Measurements from ENCODE around the gene GLRX.
"Not testable (repeated sequence)": the region's sequence is repeated elsewhere in the genome, so short reads cannot be mapped to it uniquely, and the experiment has no call there.

Gene GLRX

DNA sequence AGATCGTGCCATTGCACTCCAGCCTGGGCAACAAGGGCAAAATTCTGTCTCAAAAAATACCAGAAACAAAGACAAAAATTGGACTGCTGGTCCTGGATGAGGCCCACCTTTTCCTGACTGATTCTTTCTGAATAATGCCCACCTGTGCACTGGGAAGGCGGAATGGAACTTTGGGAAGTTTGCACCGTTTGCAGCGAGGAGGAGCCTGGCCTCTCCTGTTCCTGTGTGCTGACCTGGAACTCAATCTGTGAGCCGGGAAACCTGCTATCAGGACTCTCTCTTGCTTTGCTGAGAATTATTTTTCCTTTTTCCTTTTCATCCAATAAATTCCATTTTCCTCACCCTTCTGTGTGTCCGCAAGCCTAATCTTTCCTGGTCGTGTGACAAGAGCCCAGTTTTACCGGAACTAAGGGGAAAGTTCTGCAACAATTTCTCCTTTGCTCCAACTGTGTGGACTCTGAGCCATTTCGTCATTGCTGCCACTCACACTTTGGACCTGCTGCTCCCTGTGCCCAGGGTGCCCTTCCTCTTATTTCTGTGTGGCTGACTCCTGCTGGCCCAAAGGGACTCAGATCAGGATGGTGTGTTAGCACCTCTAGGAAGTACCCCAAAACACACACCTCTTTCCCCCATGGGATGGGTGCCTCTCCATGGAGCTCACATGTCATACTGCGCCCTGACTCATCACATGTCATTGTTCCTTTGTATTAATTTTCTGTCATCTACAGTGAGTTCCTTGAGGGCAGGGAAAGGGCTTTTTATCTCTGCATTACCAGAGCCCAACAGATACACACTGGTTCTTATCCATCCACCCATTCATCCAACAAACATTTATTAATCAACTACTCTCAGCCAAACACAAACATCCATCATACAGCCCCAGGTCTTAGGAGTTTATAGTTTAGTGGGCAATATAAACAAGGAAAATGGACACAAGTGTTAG is 4.7 kb upstream of the GLRX start:
- DNase-seq (ENCODE audit: low read depth), result no peak

DNA sequence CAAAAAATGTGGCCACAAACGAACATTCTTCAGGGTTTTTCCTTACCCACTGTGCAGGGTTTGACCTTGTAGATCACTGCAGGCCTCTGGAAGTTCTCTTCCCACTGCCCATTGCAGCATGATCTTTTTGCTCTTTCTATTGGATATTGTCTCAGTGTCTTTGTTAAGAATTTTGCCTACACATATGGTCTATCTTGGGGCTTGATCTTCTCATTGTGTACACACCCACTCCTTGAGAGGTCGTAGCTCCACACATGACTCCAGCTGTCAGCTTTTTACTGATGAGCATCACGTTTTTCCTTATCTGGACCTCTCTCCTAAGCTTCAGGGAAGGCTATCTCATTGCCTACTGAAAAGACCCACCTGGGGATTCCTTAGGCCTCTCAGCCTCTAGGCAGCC is 3.0 kb upstream of the GLRX start:
- no peak for DNase-seq (ENCODE audit: low read depth)

DNA sequence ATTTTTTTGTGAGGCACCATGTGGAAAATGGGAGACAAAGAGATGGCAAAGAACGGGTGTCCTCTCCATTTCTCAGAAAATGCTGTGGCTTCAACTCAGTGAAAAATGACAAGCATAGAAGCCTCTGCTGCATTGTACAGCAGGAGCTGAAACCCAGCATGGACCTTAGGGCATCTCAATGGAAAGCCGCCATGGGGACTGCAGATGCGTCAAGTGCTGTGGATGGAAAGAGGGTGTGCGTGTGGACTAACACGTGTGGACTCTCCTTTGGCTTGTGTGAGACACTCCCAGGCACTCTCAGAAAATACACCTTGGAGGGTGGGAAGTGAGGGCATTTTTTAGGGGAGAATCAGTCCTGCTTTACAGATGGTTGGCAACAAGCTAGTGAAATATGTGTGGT is 2.2 kb upstream of the GLRX start:
- DNase-seq (ENCODE audit: low read depth), result no peak

DNA sequence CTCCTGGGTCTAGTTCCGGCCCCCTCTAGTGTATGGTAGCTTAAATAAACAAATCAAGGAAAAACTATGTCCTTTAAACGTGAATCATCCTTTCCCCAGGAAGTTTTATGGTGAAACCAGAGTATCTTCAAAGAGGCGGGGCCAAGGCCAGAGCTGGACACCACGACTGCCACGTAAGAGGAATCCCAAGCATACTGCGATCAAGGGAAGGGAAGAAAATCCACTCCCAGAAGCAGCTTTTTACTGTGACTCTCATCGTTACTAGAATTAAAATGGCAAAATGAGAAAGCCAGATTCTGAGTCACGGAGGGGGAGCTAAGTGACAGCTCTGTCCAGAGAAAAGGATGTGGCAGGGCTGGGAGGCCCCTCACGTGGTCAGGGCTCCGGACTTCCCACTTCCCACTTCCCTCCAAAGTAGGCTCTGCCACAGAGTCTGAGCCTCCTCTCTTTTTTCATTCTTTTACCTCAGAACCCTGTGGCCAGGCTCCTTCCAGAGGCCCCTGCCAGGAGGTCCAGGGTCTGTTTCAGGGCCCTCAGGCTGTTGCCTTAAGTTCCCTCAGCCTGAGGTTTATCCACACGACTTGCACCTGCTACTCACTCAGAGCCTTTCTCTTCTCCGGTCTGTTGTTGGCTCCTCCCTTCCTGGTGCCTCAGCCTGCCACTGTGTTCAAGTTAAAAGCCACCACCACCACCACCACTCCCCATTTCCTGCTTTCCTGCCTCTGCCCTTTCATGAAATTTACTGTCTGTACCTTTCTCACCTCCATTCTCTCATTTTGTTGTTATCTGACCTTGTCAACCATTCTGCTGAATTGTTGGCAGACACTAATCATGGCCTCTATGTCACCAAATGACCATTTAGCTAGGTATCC is 1.4 kb upstream of the GLRX start:
- DNase-seq (ENCODE audit: low read depth), result no peak

DNA sequence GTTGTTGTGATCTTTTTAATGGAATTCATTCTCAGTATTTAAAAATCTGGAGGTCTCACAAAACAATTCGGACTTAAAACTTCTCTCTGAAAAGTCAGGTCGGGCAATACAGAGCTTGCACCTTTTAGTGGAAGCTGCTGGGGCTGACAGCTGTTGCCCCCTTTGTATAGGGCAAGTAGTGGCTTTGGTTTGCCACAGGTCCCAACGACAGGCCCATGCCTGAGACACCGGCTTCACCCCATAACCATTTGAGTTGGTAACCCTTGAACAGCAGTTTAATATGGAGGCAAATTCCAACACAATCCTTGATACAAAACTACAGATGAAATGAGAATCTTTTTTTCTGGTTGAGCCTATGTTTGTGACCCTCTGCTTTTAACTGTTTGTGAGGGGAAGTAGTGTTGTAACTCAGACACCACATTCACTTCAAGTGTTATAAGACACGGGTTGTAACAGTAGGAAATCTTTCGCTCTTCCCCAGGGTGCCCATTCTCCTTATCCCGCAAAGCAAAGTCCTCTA is 752 bp upstream of the GLRX start:
- no peak for DNase-seq (ENCODE audit: low read depth)

DNA sequence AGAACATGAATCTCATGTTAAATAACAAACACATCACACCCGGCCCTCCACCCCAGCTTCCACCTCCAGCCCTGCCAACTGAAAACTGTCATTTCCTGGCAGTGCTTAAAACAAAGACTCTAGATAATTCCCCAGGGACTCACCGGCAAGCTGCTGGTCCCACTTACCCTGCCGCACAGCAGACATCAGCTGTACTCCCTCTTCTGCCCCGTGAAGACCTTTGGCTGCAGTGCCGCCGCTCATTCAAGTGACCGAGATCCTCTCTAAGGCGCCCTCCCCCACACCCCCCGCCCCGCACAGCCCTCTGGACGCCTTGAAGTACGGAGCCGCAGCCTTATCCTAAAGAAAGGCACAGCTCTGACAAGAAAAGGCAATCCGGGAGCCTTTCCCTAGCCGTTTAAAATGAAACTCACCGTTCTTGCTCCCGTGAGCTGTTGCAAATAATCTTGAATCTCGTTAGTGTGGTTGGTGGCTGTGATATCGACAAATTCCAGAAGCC is 434 bp downstream of the GLRX start:
- DNase-seq (ENCODE audit: low read depth), result no peak

DNA sequence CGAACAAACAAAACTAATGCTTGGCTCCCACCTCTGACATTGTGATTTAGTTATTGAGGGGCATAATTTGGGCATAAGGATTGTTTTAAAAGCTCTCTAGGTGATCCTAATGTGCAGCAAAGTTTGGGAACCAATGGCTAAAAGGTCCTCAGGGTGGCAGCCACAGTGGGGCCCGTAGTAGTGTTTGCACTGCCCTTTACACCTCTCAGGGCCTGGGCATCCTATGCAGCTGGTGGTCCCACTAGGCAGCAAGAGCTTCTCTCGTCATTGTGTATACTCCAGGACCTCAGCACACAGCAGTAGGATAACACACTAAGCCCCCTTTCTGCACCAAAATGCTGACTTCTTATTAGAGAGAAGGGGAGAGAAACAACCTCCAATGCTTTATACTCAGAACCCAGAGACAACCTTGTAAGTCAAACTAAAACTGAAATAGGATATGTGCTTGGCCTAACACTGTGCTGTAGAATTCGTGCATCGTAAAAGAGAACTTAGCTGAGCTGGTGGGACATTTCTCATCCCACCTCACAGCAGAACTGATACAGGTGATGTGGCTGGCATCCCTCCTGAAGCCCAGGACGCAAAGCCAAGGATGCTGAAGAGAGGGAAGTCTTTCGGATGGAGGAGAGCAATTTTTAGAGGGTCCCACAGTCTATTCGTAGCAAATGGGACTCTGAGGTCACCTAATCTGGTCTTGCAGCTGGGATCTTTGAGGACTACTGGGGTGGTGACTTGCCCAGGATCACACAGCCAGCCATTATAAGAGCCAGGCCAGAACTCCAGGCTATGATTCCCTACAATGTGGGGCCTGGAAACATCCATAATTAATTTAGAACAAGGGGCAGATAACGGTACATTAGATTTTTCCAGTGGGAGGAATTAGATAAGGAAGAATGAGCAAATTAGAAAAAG is 1.2 kb downstream of the GLRX start:
- DNase-seq (ENCODE audit: low read depth), result no peak

DNA sequence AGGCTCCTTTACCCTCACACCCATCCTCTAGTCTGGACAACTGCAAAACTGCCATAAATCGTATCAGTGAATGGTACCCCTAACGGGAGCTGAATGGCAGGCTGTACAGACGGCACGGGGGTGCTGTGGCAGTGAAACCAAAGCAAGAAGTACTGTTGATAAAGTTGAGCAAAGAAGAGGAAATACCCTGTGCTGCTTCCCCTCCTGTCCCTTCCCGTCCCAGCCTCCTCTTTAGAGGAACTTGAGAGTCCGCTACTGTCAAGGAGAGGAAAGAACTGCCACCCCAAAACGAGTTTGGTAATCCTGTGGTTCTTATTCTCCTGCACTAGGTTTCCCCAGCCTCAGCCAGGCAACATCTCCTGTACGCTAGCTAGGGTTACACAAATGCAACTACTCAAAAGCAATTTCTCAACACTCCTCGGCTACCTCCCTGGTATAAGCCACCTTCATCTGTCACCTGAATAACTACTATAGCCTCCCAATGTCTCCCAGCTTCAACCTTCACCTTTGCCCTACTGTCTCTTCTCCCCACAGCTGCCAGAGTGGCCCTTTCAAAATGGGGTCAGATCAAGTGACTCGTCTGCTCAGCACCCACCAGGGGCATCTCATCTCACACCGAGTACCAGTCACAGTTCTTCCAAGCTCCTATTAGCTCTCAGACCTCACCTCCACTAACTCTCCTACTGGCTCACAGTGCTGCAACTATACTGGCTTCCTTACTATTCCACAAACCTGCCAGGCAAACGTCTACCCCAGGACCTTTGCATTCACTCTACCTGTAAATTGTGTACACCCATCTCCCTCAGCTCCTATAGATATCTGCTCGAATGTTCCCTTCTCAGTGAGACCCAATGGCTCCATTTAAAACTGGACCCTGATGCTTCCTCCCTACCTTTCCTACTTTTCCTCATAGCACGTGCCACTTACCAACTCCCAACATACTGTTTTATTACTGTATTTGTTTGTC is 4.1 kb downstream of the GLRX start:
- no peak for DNase-seq (ENCODE audit: low read depth)

DNA sequence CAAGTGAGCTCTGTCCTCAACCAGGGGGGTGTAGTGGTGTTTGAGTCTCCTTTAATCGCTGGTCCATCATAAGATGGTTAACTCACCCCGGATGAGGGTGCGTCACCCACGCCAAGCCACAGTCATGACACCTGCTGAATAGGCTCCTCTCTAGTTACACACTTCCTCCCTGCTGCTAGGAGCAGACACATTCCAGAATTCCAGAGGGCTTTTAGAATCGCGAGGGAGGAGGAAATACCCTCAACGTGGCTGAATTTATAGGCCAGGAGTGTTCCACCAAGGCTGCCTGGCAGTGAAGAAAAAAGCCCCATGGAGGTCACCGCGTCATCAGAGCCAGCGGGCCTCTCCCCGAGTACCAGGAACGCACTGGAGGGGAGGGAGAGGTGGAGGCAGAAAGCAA is 5.1 kb downstream of the GLRX start:
- DNase-seq (ENCODE audit: low read depth), result no peak

DNA sequence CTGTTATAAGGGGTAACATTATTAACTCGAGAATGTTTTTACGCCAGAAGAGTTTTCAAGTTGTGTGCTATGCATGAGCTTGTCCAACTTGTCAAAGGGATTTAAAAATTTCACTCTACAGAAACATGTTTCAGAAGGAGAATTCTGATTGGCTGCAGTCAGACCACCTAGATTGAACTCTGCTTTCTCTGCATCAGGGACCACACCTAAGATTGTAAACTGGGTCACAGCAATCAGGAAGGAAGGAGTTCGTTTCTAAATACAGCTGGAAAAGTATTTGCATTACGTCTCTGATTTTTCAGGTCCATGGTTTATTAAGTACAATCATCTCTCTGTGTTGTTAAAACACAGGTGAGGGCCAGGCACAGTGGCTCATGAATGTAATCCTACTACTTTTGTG is 5.8 kb downstream of the GLRX start:
- no peak for DNase-seq (ENCODE audit: low read depth)

DNA sequence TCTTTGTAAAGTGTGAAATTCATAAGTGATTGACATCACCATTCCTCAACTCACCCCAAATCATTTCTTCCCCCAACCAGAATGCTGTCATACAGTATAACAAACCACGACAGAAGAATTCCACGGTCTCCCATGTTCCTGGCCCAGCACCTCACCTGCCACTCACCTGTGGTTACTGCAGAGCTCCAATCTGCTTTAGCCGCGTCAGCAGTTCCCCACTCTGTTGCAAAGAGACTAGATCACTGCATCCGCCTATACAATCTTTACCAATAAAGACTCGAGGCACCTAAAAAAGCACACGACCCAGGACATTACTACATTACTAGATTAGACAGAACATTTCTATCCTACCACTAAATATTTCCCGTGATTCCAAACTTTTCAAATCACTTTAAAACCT is 6.2 kb downstream of the GLRX start:
- no peak for DNase-seq (ENCODE audit: low read depth)

DNA sequence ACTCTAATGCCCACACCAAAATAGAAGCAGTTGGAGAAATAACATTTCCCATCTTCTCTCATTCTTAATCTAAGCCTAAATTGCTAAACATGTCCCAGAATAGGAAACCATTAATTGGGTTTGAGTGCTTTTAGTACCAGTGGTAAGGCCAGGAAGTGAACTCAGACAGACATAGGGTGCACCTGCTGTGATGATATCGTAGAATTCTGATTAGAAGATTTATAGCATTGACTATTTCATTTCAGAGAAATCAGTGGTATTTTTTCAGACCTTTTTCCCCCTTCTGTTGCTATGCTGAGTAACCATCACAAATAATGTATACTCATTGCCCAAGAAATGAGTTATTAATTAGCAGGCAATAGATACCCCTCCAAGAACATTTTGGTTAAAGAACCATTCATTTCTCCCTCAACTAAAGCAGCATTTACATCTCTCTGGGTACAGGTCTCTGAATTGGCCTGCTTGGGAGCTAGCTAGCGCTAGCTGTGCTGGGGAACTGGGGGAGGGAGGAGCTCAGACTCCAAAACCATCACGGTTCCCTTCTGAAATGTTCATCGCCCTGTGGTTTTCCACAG is 7.3 kb downstream of the GLRX start:
- DNase-seq (ENCODE audit: low read depth), result no peak

DNA sequence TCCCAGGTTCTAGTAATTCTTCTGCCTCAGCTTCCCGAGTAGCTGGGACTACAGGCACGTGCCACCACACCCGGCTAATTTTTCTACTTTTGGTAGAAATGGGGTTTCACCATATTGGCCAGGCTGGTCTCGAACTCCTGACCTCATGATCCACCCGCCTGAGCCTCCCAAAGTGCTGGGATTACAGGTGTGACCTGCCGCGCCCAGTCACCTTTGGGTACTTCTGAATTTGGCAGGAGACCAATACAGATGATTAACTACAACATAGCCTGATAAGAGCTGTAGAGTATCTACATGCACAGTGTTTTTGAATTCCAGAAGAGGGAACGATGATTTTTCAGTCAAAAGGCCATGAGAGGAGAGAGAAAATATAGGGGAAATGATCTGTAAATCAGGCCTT is 9.5 kb downstream of the GLRX start:
- DNase-seq (ENCODE audit: low read depth), result not testable (repeated sequence)

DNA sequence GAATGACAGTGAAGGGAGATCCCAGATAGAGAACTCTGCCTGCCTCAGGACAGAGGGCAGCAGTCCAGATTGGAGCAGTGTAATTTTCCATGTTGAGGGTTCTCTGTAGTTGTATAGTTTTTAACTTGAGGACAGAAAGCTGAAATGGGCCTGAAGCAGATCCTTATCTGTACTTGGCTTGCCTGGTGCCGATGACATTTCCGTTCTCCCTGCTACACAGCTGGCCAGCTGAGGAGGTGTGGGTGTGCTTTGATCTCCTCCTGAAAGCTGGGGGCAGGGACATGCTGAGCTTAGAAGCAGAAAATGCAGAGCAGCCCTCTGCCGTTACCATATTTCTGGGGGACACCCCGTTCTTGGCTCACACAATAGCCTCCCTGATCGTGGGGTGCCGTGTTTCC is 10.5 kb downstream of the GLRX start:
- no peak for DNase-seq (ENCODE audit: low read depth)

DNA sequence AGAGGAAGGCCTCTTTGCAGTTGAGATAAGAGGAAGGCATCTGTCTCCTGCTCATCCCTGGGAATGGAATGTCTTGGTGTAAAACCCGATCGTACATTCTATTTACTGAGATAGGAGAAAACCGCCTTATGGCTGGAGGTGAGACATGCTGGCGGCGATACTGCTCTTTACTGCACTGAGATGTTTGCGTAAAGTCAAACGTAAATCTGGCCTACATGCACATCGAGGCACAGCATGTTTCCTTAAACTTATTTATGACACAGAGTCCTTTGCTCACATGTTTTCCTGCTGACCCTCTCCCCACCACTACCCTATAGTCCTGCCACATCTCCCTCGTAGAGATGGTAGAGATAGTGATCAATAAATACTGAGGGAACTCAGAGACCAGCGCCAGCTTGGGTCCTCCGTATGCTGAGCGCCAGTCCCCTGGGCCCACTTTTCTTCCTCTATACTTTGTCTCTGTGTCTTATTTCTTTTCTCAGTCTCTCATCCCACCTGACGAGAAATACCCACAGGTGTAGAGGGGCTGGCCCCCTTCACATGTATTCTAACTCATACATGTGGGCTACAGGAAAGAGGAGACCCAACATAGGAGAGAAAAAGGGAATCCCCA is 11.0 kb downstream of the GLRX start:
- DNase-seq (ENCODE audit: low read depth), result not testable (repeated sequence)

DNA sequence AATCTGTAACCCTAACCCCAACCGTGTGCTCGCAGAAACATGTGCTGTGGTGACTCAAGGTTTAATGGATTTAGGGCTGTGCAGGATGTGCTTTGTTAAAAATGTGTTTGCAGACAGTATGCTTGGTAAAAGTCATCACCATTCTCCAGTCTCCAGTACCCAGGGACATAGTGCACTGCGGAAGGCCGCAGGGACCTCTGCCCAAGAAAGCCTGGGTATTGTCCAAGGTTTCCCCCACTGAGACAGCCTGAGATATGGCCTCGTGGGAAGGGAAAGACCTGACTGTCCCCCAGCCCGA is 11.5 kb downstream of the GLRX start:
- DNase-seq (ENCODE audit: low read depth), result not testable (repeated sequence)

DNA sequence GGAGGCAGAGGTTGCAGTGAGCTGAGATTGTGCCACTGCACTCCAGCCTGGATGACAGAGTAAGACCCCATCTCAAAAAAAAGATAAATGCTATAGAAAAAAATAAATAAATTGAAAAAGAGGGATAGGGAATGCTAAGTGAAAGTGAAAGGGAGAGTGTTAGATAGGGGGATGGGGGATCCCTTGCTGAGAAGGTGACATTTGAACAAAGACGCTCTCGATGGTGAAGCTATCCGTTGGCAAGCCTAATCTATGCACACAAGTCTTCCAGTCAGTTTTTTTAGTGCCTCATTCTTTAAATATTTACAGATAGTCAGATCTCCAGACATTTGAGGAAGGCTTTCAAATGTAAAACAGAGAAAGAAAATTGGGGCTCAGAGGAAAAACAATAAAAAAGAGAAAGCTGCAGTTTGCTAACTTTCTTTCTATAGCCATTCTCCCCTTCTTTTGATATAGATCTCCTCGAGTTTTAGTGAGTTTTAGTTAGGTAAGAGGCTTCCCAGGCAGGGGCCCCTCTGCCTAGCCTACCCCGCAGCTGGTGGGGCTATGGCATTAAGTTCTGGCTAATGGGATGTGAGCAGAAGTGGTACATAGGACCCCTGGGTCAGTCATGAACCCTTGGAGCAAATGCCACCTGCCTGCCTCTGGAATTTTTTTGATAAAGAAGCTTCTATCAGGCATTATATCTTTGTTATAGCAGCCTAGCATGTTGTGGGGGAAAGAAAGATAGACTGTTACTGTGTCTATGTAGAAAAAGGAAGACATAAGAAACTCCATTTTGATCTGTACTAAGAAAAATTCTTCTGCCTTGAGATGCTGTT is 12.0 kb downstream of the GLRX start:
- DNase-seq (ENCODE audit: low read depth), result no peak

DNA sequence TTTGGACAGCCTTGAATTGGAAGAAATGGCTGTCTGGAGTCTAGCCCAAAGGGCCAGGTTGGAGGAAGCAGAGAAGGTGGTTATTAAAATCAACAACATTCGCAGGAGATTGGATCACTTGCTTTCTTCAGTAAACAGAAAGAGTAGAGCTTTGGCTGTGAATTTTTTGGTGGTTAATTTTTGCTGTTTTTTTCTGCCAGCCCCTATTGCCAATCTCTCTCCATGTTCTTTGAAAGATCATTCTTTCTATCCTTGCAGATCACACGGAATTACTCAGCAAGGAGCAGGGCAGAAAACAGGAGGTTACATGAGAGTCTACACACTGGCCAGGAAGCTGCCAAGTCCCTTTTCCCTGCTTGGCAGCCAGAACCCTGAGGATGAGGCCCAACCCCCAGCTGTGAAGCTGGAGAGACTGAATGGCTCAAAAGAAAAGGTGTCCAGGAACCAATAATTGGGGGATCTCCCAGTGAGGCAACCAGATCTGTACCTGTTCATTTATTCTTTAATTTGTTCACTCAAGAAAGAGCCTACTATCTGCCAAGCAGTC is 13.0 kb downstream of the GLRX start:
- no peak for DNase-seq (ENCODE audit: low read depth)

Measured in stimulated activated CD8-positive, alpha-beta memory T cell treated with anti-CD3 and anti-CD28 coated beads, Interleukin-7, amount 100 ng/mL, for 24 hours (primary cell).